Lower lobe of right lung (tissue), 2 donors: ENCODE results near the gene SMAD5. TPM values are rescaled to one million over a fixed set of nuclear protein-coding genes. Genes with fewer than 3 reads are reported as not detected.

ENCODE experiments used
- ATAC-seq, 2 donors: fragments of 200-7000 bp; cut with Tn5 transposase; one replicate each; pipeline ENCODE4 v1.9.1; 2020 to 2022; ENCODE audit warnings: mild to moderate bottlenecking in 2 of 2, moderate library complexity in 2 of 2
- DNase-seq: peaks from one replicate; pipeline ENCODE4 v3.0.0-alpha.2; 2020
- H3K27ac ChIP-seq: fragments of 200-600 bp; one replicate; pipeline ENCODE4 v1.8.0; 2022
- H3K27me3 ChIP-seq: fragments of 200-600 bp; one replicate; pipeline ENCODE4 v1.8.0; 2022; ENCODE audit warnings: low read depth
- H3K36me3 ChIP-seq: fragments of 200-600 bp; one replicate; pipeline ENCODE4 v1.8.0; 2022; ENCODE audit warnings: mild to moderate bottlenecking
- H3K4me1 ChIP-seq: fragments of 200-600 bp; one replicate; pipeline ENCODE4 v1.8.0; 2022
- H3K4me3 ChIP-seq: fragments of 200-600 bp; one replicate; pipeline ENCODE4 v1.8.0; 2022; ENCODE audit warnings: mild to moderate bottlenecking
- H3K9me3 ChIP-seq: fragments of 200-600 bp; one replicate; pipeline ENCODE4 v1.8.0; 2022
- CTCF ChIP-seq: fragments of 200-600 bp; IDR thresholded peaks from one replicate; pipeline ENCODE4 v1.8.0; 2022; ENCODE audit warnings: antibody characterized with exemption, mild to moderate bottlenecking
- intact Hi-C: fragments of 100-400 bp; cut with DNase I; formaldehyde crosslinking; loops from one replicate; pipeline ENCODE4 v1.11.0; 2022
- total RNA-seq: library from RNA; stranded (reverse); fragmentation: NEBNext Ultra II Directional; extraction: Animal tissue kit (Norgen Biotek cat#: 25700); gene quantifications from one replicate; pipeline ENCODE4 v1.2.1, GENCODE V29; 2021
- donor health status: DM: no; HTN: yes; CAD: no; lungs with severe emphysema.

The SMAD5 gene
- total RNA-seq, 1 donor from 2014 or later = 61.9 TPM

GRCh38 chr5:136090319-136090718 lies 42.3 kb upstream of the SMAD5 start:
- H3K36me3 ChIP-seq = no peaks in the 10 kb centered on the region
- intact Hi-C loops = no loop called here
- H3K9me3 ChIP-seq = no peaks in the 10 kb centered on the region
- DNase-seq (no peak), ATAC-seq (no peak)
- no peaks in the 10 kb centered on the region for H3K27me3 ChIP-seq
- H3K4me1 ChIP-seq = peaks cover 23% of the 10 kb centered on the region
- H3K27ac ChIP-seq = no peak overlapping the region
- no peak overlapping the region for H3K4me3 ChIP-seq
- no peak for TF ChIP-seq CTCF

- TF ChIP-seq CTCF = no peak
- ATAC-seq = no peak
- H3K27ac ChIP-seq = no peak overlapping the region
These were observed 38.3 kb upstream of the SMAD5 start for GRCh38 chr5:136094189-136094912.

GRCh38 chr5:136094913-136095641 lies 37.6 kb upstream of the SMAD5 start:
- no peaks in the 10 kb centered on the region for H3K9me3 ChIP-seq
- H3K27ac ChIP-seq = no peak overlapping the region
- no peak for DNase-seq
- H3K36me3 ChIP-seq = no peaks in the 10 kb centered on the region
- no peaks in the 10 kb centered on the region for H3K27me3 ChIP-seq
- H3K4me1 ChIP-seq = peaks cover 8% of the 10 kb centered on the region
- intact Hi-C loops = no loop called here
- H3K4me3 ChIP-seq = no peak overlapping the region
- no peak for TF ChIP-seq CTCF
- ATAC-seq = peak in 1 of 2 donors; percentile 45

More at GRCh38 chr5:136094189-136094912, 38.3 kb upstream of the SMAD5 start:
- no peaks in the 10 kb centered on the region for H3K27me3 ChIP-seq
- intact Hi-C loops = no loop called here
- no peak overlapping the region for H3K4me3 ChIP-seq
- no peak for DNase-seq
- H3K9me3 ChIP-seq = no peaks in the 10 kb centered on the region
- H3K4me1 ChIP-seq = peaks cover 8% of the 10 kb centered on the region
- no peaks in the 10 kb centered on the region for H3K36me3 ChIP-seq

GRCh38 chr5:136098176-136098575 lies 34.5 kb upstream of the SMAD5 start:
- DNase-seq (no peak), ATAC-seq (no peak)
- Histone ChIP-seq H3K4me1 (peaks cover 8% of the 10 kb centered on the region), H3K9me3 (no peaks in the 10 kb centered on the region), H3K36me3 (no peaks in the 10 kb centered on the region), H3K27me3 (no peaks in the 10 kb centered on the region), H3K4me3 (no peak overlapping the region), H3K27ac (no peak overlapping the region)
- intact Hi-C loops = no loop called here
- TF ChIP-seq CTCF = no peak

GRCh38 chr5:136099870-136100269 lies 32.8 kb upstream of the SMAD5 start:
- no peak for ATAC-seq
- Histone ChIP-seq H3K36me3 (no peaks in the 10 kb centered on the region), H3K27me3 (no peaks in the 10 kb centered on the region), H3K27ac (no peak overlapping the region), H3K9me3 (no peaks in the 10 kb centered on the region), H3K4me1 (peaks cover 7% of the 10 kb centered on the region), H3K4me3 (no peak overlapping the region)
- TF ChIP-seq CTCF = no peak
- intact Hi-C loops = no loop called here
- no peak for DNase-seq
